Lower leg skin (tissue), 3 donors: ENCODE data around the gene TNFRSF6B.

Experiments used
- CTCF ChIP-seq, 3 donors: fragments of 450-650 bp; IDR thresholded peaks; one replicate each; pipeline ENCODE4 v1.5.1; 2016; ENCODE audit warnings: antibody characterized with exemption in 3 of 3, mild to moderate bottlenecking in 3 of 3, moderate library complexity in 2 of 3
- POLR2A ChIP-seq, 2 donors: fragments of 450-650 bp; IDR thresholded peaks; one replicate each; pipeline ENCODE4 v1.6.1; 2016 to 2017; ENCODE audit warnings: antibody characterized with exemption in 2 of 2, mild to moderate bottlenecking in 1 of 2, moderate library complexity in 1 of 2

GRCh38 chr20:63704749-63705117 is 8.3 kb downstream of the TNFRSF6B start:
- TF ChIP-seq POLR2A (IDR thresholded peaks at IDR 0.05) (no peak), CTCF (IDR thresholded peaks at IDR 0.05) (no peak)
